HG03066 (cell line): ENCODE data around the gene ROBO1.
"Not testable (repeated sequence)": the region's sequence is repeated elsewhere in the genome, so short reads cannot be mapped to it uniquely, and the experiment has no call there.

ENCODE experiments used
- ATAC-seq: cut with Tn5 transposase; IDR thresholded peaks from one replicate; pipeline ENCODE4 v1.9.1; 2021; ENCODE audit warnings: low read depth; ENCODE audit not compliant: unreplicated experiment

The ROBO1 gene

GRCh38 chr3:79326642-79327041, 441.2 kb downstream of the ROBO1 start:
- no peak for ATAC-seq

GRCh38 chr3:79325833-79326383, 441.9 kb downstream of the ROBO1 start:
- ATAC-seq: not testable (repeated sequence)

- ATAC-seq: no peak
These were observed 450.0 kb downstream of the ROBO1 start for GRCh38 chr3:79317551-79318518.

- no peak for ATAC-seq
These were observed 452.8 kb downstream of the ROBO1 start for GRCh38 chr3:79314962-79315361.

GRCh38 chr3:79314544-79314943, 453.3 kb downstream of the ROBO1 start:
- no peak for ATAC-seq

GRCh38 chr3:79310016-79310415, 457.8 kb downstream of the ROBO1 start:
- no peak for ATAC-seq

- no peak for ATAC-seq
These were observed 460.7 kb downstream of the ROBO1 start for GRCh38 chr3:79306934-79307570.

GRCh38 chr3:79299949-79300635, 467.7 kb downstream of the ROBO1 start:
- ATAC-seq: not testable (repeated sequence)

- no peak for ATAC-seq
These were observed 470.4 kb downstream of the ROBO1 start for GRCh38 chr3:79297245-79297960.

- no peak for ATAC-seq
These were observed 480.9 kb downstream of the ROBO1 start for GRCh38 chr3:79286882-79287281.

- no peak for ATAC-seq
These were observed 481.9 kb downstream of the ROBO1 start for GRCh38 chr3:79285871-79286270.

GRCh38 chr3:79285380-79285779, 482.4 kb downstream of the ROBO1 start:
- ATAC-seq: no peak

GRCh38 chr3:79284781-79285180, 483.0 kb downstream of the ROBO1 start:
- ATAC-seq: no peak

- ATAC-seq: no peak
These were observed 489.1 kb downstream of the ROBO1 start for GRCh38 chr3:79278681-79279080.

GRCh38 chr3:79268422-79268821, 499.4 kb downstream of the ROBO1 start:
- ATAC-seq: no peak

- no peak for ATAC-seq
These were observed 502.9 kb downstream of the ROBO1 start for GRCh38 chr3:79264892-79265291.

GRCh38 chr3:79263423-79263822, 504.4 kb downstream of the ROBO1 start:
- ATAC-seq: no peak

GRCh38 chr3:79258479-79258878, 509.3 kb downstream of the ROBO1 start:
- no peak for ATAC-seq

- no peak for ATAC-seq
These were observed 510.0 kb downstream of the ROBO1 start for GRCh38 chr3:79257791-79258190.

GRCh38 chr3:79255702-79256101, 512.1 kb downstream of the ROBO1 start:
- ATAC-seq: no peak
